H9 (cell line): Measurements from ENCODE around the gene C11orf91. TPM values are rescaled to one million over a fixed set of nuclear protein-coding genes. Genes with fewer than 3 reads are reported as not detected.
A peak's percentile ranks its signal among the peaks of the same experiment; 100 is the strongest.

Experiments
- DNase-seq: peaks from one replicate; pipeline ENCODE4 v3.0.0-alpha.2; 2017
- H2AFZ ChIP-seq: one replicate; pipeline ENCODE4 v1.6.1; 2013; ENCODE audit warnings: mild to moderate bottlenecking, low read length, control low read depth, moderate library complexity
- H2AK5ac ChIP-seq: 2 replicates; pipeline ENCODE4 v1.6.1; 2013; ENCODE audit warnings: low read length, control low read depth, mixed read lengths; ENCODE audit not compliant: insufficient read length
- H2BK120ac ChIP-seq: one replicate; pipeline ENCODE4 v1.6.1; 2013; ENCODE audit warnings: low read depth, mild to moderate bottlenecking, low read length, control low read depth, inconsistent platforms; ENCODE audit not compliant: poor library complexity, severe bottlenecking
- H2BK12ac ChIP-seq: 2 replicates; pipeline ENCODE4 v1.6.1; 2013; ENCODE audit warnings: low read length, control low read depth, mixed read lengths, low read depth; ENCODE audit not compliant: insufficient read length
- H2BK15ac ChIP-seq: 2 replicates; pipeline ENCODE4 v1.6.1; 2013; ENCODE audit warnings: low read depth, low read length, control low read depth
- H2BK20ac ChIP-seq: one replicate; pipeline ENCODE4 v1.6.1; 2013; ENCODE audit warnings: low read depth, mild to moderate bottlenecking, low read length, control low read depth, inconsistent platforms; ENCODE audit not compliant: poor library complexity, severe bottlenecking
- H2BK5ac ChIP-seq: 2 replicates; pipeline ENCODE4 v1.6.1; 2013; ENCODE audit warnings: low read length, control low read depth, mixed read lengths; ENCODE audit not compliant: insufficient read length
- H3K14ac ChIP-seq: 2 replicates; pipeline ENCODE4 v1.6.1; 2013; ENCODE audit warnings: low read length, control low read depth; ENCODE audit not compliant: insufficient read depth
- H3K18ac ChIP-seq: 2 replicates; pipeline ENCODE4 v1.6.1; 2013; ENCODE audit warnings: low read depth, mild to moderate bottlenecking, mixed read lengths, low read length, control low read depth; ENCODE audit not compliant: insufficient read length
- H3K23ac ChIP-seq: 2 replicates; pipeline ENCODE4 v1.6.1; 2013; ENCODE audit warnings: low read length, control low read depth, mixed read lengths, low read depth; ENCODE audit not compliant: insufficient read length
- H3K23me2 ChIP-seq: 2 replicates; pipeline ENCODE4 v1.6.1; 2013; ENCODE audit warnings: low read depth, mild to moderate bottlenecking, mixed read lengths, low read length, control low read depth; ENCODE audit not compliant: insufficient read length, poor library complexity, severe bottlenecking
- H3K27ac ChIP-seq: 2 replicates; pipeline ENCODE4 v1.5.1; 2013; ENCODE audit warnings: low read length, control low read depth, mixed read lengths, low read depth; ENCODE audit not compliant: insufficient read length
- H3K27me3 ChIP-seq: 2 replicates; pipeline ENCODE4 v1.6.1; 2013; ENCODE audit warnings: low read length, control low read depth, inconsistent platforms; ENCODE audit not compliant: insufficient read depth
- H3K4ac ChIP-seq: 2 replicates; pipeline ENCODE4 v1.6.1; 2013; ENCODE audit warnings: low read depth, mild to moderate bottlenecking, control low read depth, inconsistent platforms, low read length, moderate library complexity
- H3K4me1 ChIP-seq: 2 replicates; pipeline ENCODE4 v1.6.1; 2013; ENCODE audit warnings: low read length, control low read depth, inconsistent platforms; ENCODE audit not compliant: insufficient read depth
- H3K4me2 ChIP-seq: 2 replicates; pipeline ENCODE4 v1.6.1; 2013; ENCODE audit warnings: low read length, control low read depth, mixed read lengths; ENCODE audit not compliant: insufficient read length, insufficient read depth
- H3K56ac ChIP-seq: 2 replicates; pipeline ENCODE4 v1.6.1; 2013; ENCODE audit warnings: low read depth, mild to moderate bottlenecking, mixed read lengths, low read length, control low read depth; ENCODE audit not compliant: insufficient read length
- H3K79me1 ChIP-seq: 2 replicates; pipeline ENCODE4 v1.6.1; 2013; ENCODE audit warnings: low read depth, mild to moderate bottlenecking, moderate library complexity, low read length, control low read depth, inconsistent platforms; ENCODE audit not compliant: insufficient read depth, poor library complexity, severe bottlenecking
- H3K79me2 ChIP-seq: 2 replicates; pipeline ENCODE4 v1.6.1; 2013; ENCODE audit warnings: low read length, control low read depth, inconsistent platforms; ENCODE audit not compliant: insufficient read depth
- H3K9ac ChIP-seq: 2 replicates; pipeline ENCODE4 v1.6.1; 2013; ENCODE audit warnings: low read length, control low read depth, mixed read lengths; ENCODE audit not compliant: insufficient read length; ENCODE audit errors: extremely low read depth
- H3K9me3 ChIP-seq: one replicate; pipeline ENCODE4 v1.6.1; 2013; ENCODE audit warnings: low read depth, low read length, inconsistent platforms; ENCODE audit not compliant: control insufficient read depth
- H3T11ph ChIP-seq: one replicate; pipeline ENCODE4 v1.6.1; 2013; ENCODE audit warnings: mild to moderate bottlenecking, low read length, control low read depth, inconsistent platforms
- H4K20me1 ChIP-seq: one replicate; pipeline ENCODE4 v1.6.1; 2013; ENCODE audit not compliant: control insufficient read depth, insufficient read length, insufficient read depth
- H4K5ac ChIP-seq: 2 replicates; pipeline ENCODE4 v1.6.1; 2013; ENCODE audit warnings: low read depth, mild to moderate bottlenecking, mixed read lengths, low read length, control low read depth; ENCODE audit not compliant: insufficient read length
- H4K8ac ChIP-seq: replicated peaks from 2 replicates; pipeline ENCODE4 v1.6.1; 2013; ENCODE audit warnings: low read length, control low read depth, mixed read lengths, low read depth; ENCODE audit not compliant: insufficient read length
- H4K91ac ChIP-seq: 2 replicates; pipeline ENCODE4 v1.6.1; 2013; ENCODE audit warnings: low read depth, mild to moderate bottlenecking, moderate library complexity, mixed read lengths, low read length, control low read depth; ENCODE audit not compliant: insufficient read length
- H3K27ac Mint-ChIP-seq, 3 experiments: 2 replicates in 2 of 3; 3 replicates in 1 of 3; pipeline ENCODE4 v1.8.0; 2020 to 2021; ENCODE audit warnings: mixed read lengths in 3 of 3, mild to moderate bottlenecking in 1 of 3, moderate library complexity in 1 of 3
- H3K27me3 Mint-ChIP-seq: 2 replicates; pipeline ENCODE4 v1.8.0; 2021; ENCODE audit warnings: low read depth, mild to moderate bottlenecking, moderate library complexity, mixed read lengths
- H3K36me3 Mint-ChIP-seq, 3 experiments: 2 replicates in 2 of 3; 3 replicates in 1 of 3; pipeline ENCODE4 v1.8.0; 2020 to 2021; ENCODE audit warnings: low read depth in 3 of 3, mixed read lengths in 3 of 3; ENCODE audit not compliant: insufficient read depth in 1 of 3
- H3K4me1 Mint-ChIP-seq, 2 experiments: 2 replicates each; pipeline ENCODE4 v1.8.0; 2020; ENCODE audit warnings: mixed read lengths in 2 of 2
- H3K4me3 Mint-ChIP-seq, 2 experiments: 2 replicates in 1 of 2; 3 replicates in 1 of 2; pipeline ENCODE4 v1.8.0; 2020 to 2021; ENCODE audit warnings: mild to moderate bottlenecking in 2 of 2, mixed read lengths in 2 of 2, moderate library complexity in 1 of 2
- H3K9me3 Mint-ChIP-seq, 2 experiments: 2 replicates in 1 of 2; 3 replicates in 1 of 2; pipeline ENCODE4 v1.8.0; 2020; ENCODE audit warnings: mild to moderate bottlenecking in 2 of 2, mixed read lengths in 2 of 2, moderate library complexity in 1 of 2
- CTCF ChIP-seq: fragments of 200-600 bp; sonication (generic); conservative IDR thresholded peaks from 3 replicates; pipeline ENCODE4 v1.8.0; 2021; ENCODE audit warnings: antibody characterized with exemption, mild to moderate bottlenecking
- WGBS: extraction: QIAGEN DNeasy Blood & Tissue Kit; methylation state at CpG from one replicate; pipeline ENCODE4 v1.1.7; 2013; ENCODE audit warnings: missing lambda C conversion rate, low lambda C conversion rate, mixed read lengths; ENCODE audit not compliant: insufficient read length; ENCODE audit errors: extremely low coverage; 5-methylcytosine and 5-hydroxymethylcytosine counted together
- total RNA-seq: library from RNA; stranded (reverse); gene quantifications from 2 replicates; pipeline ENCODE4 v1.2.1, GENCODE V29; 2021

C11orf91 gene
- total RNA-seq, 1 experiment from 2014 or later = not detected

- peaks cover 6% of the 10 kb centered on the region for H3K27me3 Mint-ChIP-seq
- Histone ChIP-seq H3K9ac (no peak overlapping the region), H3K9me3 (no peaks in the 10 kb centered on the region), H3K27me3 (no peaks in the 10 kb centered on the region; the same call in 1 of the 2 replicates), H2BK120ac (no peak overlapping the region), H3K4me1 (no peaks in the 10 kb centered on the region), H3T11ph (no peak overlapping the region), H3K4ac (no peak overlapping the region), H2AK5ac (no peak overlapping the region), H2BK5ac (no peak overlapping the region), H4K20me1 (no peaks in the 10 kb centered on the region), H4K8ac (no peak overlapping the region), H3K56ac (no peak overlapping the region), H3K23me2 (no peaks in the 10 kb centered on the region), H3K4me2 (no peak overlapping the region), H3K79me1 (peaks cover 3% of the 10 kb centered on the region), H3K23ac (no peak overlapping the region), H3K79me2 (no peaks in the 10 kb centered on the region; the same call in 1 of the 2 replicates), H2BK15ac (no peak overlapping the region), H2BK12ac (no peak overlapping the region), H3K14ac (no peak overlapping the region), H2AFZ (no peak overlapping the region), H4K91ac (no peak overlapping the region), H3K27ac (no peak overlapping the region), H3K18ac (no peak overlapping the region), H2BK20ac (no peak overlapping the region), H4K5ac (no peak overlapping the region)
- peaks cover 0 to 6% (median 3%) of the 10 kb centered on the region in 3 experiments; a peak in 4 of 7 replicates for H3K36me3 Mint-ChIP-seq
- peaks cover 21 to 22% of the 10 kb centered on the region in 2 experiments for H3K4me1 Mint-ChIP-seq
- H3K27ac Mint-ChIP-seq = peak overlapping the region in 1 of 3 experiments; percentile 5; a peak in 1 of 7 replicates
- peak overlapping the region in 1 of 2 experiments; percentile 3; a peak in 1 of 5 replicates for H3K4me3 Mint-ChIP-seq
- DNase-seq = no peak
- H3K9me3 Mint-ChIP-seq = no peaks in the 10 kb centered on the region; a peak in 1 of 5 replicates
- WGBS = no CpG with 5 or more reads among the region's 3 CpGs
- TF ChIP-seq CTCF = no peak
Observed at GRCh38 chr11:33737362-33737821, 36.8 kb upstream of the C11orf91 start.
